ENCODE measurements around the gene NSUN2.

NSUN2 gene

GRCh38 chr5:6551287-6551954 lies 81.4 kb downstream of the NSUN2 start:
- Mint-ChIP-seq H3K4me1 (peaks cover 3% of the 10 kb centered on the region), H3K4me3 (no peak overlapping the region), H3K36me3 (ENCODE audit: low read depth) (no peaks in the 10 kb centered on the region), H3K9me3 (no peaks in the 10 kb centered on the region), H3K27ac (no peak overlapping the region), H3K27me3 (ENCODE audit: low read depth, poor library complexity) (peaks cover 22% of the 10 kb centered on the region)
- no peak for TF ChIP-seq CTCF (IDR thresholded peaks at IDR 0.05)
- DNase-seq, result no peak

GRCh38 chr5:6550628-6551027 lies 82.2 kb downstream of the NSUN2 start:
- Mint-ChIP-seq H3K27ac (no peak overlapping the region), H3K4me3 (no peak overlapping the region), H3K9me3 (no peaks in the 10 kb centered on the region), H3K4me1 (peaks cover 11% of the 10 kb centered on the region), H3K27me3 (ENCODE audit: low read depth, poor library complexity) (peaks cover 16% of the 10 kb centered on the region), H3K36me3 (ENCODE audit: low read depth) (no peaks in the 10 kb centered on the region)
- no peak for DNase-seq
- TF ChIP-seq CTCF (IDR thresholded peaks at IDR 0.05), result no peak

All from nephron progenitor cell (in vitro differentiated cells).